GM04504 (cell line): ENCODE measurements around the gene ZNF836.
"Not testable (repeated sequence)": the region's sequence is repeated elsewhere in the genome, so short reads cannot be mapped to it uniquely, and the experiment has no call there.

Experiments
- DNase-seq: peaks from one replicate; pipeline ENCODE4 v3.0.0-alpha.2; 2012; ENCODE audit warnings: low read depth

ZNF836 gene

DNA sequence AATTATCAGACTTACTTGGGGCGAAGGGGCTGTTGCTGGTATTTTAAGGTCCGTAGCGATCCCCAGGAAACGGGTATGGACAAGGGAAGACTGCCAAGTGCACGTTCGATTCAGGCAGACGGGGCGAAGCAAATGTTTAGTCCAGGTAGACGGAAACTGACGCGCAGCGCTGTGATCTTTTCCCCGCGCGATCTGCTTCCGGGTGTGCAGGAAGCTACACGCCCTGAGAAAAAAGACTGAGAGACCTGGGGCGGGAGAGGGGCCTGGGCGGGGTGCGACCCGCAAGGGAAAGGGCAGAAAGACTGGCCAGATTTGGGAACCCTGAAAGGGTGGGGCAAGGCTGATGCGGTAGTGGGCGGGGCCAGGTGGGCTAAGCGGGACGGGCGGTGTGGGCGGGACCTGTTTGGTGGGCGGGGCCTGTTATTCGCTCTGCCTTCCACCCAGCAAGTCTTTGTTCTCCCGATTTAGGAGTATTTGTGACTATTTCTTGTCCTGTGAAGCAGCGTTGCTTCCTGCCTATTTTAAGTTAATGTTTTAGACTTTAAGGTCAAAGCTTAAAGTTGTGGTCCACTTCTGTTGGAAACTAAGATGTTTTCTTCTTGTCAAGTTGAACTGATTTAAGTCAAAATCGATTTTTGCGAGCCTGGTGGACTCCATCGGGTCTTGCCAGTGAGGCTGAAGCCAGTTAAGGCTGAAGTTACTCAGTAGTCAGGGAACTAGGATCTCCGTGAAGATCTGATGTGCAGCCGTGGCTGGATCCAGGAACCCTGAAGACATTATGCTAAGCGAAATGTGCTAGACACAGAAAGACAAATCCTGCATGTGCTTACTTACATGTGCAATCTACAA lies at the start of gene ZNF836:
Gene ZNF836, minus strand, starts transcription at position 301 of the 849 bp plus-strand sequence. CDS start 3,549 bp downstream, outside the sequence.
- no peak for DNase-seq

DNA sequence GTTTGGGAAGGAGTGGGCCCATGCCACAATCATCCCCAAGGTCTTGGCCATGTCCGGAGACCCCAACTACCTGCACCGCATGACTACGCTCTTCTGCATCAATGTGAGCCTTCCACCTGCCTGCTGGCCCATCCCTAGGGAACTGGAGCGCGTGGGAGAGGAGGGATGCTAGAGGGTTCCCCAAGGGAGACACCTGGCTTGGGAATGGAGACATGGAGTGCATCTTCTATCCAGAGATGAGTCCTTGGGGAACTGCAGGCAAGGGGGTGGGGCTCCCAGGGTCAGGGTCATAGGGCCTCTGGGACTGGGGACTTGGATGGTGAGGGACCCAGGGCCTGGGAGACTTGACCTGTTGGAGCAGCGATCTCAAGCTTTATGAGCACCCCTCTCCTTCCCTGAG lies 49.6 kb upstream of the ZNF836 start:
- no peak for DNase-seq

DNA sequence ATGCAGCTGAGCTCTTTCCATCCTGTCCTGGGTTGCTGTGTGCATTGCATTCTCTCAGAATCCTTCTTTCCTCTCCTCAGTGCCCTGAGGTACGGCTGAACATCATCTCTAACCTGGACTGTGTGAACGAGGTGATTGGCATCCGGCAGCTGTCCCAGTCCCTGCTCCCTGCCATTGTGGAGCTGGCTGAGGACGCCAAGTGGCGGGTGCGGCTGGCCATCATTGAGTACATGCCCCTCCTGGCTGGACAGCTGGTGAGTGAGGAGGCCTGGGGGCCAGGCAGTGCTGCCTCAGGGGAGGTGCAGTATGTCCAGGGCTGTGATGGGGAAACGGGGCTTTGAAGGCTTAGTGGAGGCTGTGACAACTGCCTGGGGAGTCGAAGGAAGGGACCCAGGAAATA lies 48.2 kb upstream of the ZNF836 start:
- DNase-seq = no peak

DNA sequence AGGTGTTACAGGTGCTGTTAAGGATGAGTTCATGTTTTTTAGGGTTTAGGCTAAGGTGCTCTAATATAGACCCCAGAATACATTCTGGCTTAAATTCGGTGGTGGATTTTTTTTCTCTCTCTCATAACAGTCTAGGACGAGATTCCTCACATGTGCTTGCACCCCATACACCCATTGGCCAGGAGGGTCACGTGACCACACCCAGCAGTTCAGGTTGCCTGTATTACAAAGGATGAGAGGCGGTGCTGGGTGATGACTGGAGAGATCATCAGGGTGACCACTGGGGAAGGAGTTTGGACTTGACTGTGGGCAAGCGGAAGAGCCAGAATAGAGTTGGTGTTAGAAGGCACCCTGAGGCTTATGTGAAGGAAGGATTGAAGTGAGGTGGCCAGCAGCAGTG lies 46.2 kb upstream of the ZNF836 start:
- DNase-seq = no peak

DNA sequence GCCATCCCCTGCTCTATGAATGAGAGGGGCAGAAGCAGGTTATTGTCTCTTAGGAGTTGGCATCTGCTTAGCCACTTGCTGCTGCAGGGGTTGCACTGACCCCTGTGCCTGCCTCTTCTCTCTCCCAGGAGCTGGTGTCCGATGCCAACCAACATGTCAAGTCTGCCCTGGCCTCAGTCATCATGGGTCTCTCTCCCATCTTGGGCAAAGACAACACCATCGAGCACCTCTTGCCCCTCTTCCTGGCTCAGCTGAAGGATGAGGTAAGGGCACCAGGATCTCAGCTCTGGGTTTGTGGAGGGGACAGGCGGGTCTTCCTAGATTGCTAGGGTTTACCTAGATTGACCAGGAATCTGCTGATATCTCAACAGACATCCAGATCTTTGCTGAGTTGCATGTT lies 45.0 kb upstream of the ZNF836 start:
- no peak for DNase-seq

DNA sequence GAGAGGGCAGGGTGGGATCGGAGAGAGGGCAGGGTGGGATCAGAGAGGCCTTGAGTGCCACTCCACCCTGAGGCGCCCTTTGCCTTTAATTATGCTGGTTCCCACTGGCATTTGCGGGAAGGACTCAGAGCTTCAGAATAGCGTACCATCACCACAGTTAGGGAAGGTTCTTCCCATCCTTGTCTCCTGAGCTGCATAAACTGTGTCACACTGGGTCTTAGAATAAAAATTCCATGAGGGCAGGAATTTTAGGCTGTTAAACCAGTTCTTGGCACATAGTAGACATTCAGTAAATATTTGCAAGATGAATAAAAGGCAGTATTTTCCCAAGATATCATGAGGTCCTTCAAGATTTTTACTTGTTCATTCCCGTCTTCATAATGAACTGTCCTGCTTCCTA lies 42.8 kb upstream of the ZNF836 start:
- DNase-seq = no peak

DNA sequence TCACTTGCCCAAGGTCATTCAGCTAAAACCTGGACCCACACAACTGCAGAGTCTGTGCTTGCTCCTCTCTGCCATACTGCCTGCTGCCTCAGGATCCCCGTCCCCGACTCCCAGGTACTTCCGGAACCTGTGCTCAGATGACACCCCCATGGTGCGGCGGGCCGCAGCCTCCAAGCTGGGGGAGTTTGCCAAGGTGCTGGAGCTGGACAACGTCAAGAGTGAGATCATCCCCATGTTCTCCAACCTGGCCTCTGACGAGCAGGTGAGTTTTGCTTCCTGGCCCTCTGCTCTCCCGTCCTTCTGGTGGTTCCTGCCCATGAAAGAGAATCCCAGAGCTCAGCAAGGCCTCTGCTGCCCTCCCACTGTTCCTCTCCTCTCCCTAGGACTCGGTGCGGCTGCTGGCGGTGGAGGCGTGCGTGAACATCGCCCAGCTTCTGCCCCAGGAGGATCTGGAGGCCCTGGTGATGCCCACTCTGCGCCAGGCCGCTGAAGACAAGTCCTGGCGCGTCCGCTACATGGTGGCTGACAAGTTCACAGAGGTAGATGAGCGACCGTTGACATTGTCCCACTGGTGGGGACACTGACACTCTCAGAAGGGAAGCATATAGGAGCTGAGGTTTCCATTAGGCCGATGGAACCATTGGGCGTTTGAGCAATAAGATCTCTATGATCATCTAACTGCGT lies 41.3 kb upstream of the ZNF836 start:
- no peak for DNase-seq

DNA sequence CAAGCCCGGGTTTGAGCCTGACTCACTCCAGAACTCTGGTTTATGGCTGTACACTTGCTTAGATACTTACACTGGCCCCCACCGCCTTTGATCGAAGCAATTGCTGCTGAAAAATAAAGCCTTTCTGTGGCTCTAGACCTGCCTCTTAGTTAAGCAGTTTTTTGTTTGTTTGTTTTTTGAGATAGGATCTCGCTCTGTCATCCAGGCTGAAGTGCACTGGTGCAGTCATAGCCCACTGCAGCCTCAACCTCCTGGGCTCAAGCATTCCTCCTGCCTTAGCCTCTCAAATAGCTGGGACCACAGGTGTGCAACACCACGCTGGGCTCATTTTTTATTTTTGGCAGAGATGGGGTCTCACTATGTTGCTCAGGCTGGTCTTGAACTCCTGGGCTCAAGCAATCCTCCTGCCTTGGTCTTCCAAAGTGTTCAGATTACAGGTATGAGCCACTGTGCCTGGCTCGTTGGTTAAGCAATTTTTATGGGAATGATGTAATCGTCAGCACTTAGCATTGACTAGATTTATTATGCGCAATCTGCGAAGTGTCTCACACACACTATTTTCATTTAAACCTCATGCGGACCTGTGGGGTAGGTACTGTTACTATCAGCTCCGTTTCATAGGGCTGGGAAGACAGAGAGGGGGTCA lies 40.6 kb upstream of the ZNF836 start:
- DNase-seq = no peak

DNA sequence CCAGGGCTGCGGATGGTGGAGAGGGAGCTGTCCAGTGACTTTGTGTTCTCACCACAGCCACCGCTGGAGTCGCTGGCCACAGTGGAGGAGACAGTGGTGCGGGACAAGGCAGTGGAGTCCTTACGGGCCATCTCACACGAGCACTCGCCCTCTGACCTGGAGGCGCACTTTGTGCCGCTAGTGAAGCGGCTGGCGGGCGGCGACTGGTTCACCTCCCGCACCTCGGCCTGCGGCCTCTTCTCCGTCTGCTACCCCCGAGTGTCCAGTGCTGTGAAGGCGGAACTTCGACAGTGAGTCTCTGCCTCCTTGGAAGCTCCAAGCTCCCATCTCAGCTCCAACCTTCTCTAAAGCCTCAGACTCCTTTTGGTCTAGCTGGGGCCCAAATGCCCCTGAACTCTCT lies 39.8 kb upstream of the ZNF836 start:
- no peak for DNase-seq

DNA sequence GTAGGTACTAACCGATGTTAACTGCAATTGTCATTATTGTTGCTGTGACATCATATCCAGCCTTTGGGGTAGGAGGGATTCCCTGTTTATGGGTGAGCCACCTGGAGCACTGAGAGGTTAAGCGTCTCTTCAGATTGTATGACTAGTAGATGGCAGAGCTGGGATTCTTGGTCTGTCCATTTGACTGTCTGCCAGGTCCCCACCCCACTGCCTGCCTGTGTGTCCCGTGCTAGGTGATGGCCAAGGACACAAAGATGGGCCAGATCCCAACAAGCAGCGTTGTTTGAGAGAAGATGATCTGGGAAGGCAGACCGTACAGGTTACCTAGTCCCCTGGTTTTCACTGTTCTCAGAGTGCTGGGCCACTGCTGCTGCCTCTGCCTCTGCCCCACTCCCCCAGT lies 35.1 kb upstream of the ZNF836 start:
- no peak for DNase-seq

DNA sequence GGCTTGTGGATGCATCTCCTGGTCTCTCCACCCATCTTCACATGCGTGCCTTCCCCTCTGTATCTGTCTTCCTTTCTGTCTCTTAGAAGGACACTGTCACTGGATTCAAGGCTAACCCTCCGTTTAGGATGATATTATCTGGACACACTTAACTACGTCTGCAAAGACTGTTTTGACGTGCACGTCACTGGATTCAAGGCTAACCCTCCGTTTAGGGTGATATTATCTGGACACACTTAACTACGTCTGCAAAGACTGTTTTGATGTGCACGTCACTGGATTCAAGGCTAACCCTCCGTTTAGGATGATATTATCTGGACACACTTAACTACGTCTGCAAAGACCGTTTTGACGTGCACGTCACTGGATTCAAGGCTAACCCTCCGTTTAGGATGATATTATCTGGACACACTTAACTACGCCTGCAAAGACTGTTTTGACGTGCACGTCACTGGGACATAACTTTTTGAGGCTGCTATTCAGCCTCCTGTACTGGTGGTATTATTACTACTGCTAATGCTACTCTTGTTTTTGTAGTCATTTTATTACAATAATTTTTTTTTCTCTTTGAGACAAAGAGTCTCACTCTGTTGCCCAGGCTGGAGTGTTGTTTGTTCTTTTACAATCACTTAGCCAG lies 29.5 kb upstream of the ZNF836 start:
- not testable (repeated sequence) for DNase-seq

DNA sequence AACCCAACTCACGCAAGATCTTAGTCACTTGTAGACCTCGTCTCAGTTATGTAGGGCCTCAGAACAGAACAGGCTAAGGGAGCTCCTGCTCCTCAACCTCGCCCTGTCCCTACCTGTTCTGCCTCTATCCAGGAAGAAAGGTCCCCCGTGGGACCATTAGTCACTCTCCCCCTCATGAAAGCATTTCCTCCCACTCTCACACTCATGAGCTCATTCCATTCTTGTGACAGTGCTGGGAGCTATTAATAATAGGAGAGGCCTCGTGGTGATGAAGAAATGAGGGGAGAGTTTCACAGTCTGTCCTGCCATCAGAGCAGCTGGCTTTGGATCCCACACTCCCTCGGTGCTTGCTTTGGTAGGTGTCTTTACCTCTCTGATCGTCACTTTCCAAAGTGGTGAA lies 28.6 kb upstream of the ZNF836 start:
- peak; percentile 59 for DNase-seq

DNA sequence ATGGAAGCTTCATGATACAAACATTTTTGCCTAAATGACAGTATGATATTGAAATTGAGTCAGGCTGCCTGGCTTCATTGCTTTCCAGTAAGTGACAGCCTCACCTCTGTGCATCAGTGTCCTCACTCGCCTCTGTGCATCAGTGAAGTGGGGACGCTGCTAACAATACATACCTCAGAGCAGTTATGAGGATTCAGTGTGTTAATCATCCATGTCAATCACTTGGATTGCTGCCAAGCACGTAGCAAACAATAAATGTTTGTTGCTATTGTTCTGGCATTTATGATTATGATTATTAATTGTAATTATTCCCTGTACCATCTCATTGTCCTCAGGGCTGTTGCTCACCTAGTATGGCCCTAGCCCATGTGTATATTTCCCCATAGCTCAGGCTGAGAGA lies 27.3 kb upstream of the ZNF836 start:
- no peak for DNase-seq

DNA sequence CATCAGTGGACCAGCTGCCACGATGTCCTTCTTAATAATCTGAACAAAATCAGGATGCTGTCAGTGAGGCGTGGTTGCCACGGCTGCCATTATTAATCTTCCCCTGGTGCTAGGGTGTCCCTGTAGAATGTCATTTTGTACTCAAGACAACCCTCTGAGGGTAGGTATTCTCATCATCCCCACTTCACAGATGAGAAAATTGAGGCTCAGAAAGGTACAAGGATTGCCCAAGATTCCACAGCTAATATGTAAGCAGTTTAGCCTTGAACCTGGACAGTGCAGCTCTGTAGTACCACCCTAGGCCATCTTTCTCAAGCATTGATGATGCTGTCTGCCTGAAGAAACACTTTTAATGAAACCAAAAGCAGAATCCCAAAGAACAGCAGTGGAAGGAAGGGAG lies 26.5 kb upstream of the ZNF836 start:
- DNase-seq = no peak

DNA sequence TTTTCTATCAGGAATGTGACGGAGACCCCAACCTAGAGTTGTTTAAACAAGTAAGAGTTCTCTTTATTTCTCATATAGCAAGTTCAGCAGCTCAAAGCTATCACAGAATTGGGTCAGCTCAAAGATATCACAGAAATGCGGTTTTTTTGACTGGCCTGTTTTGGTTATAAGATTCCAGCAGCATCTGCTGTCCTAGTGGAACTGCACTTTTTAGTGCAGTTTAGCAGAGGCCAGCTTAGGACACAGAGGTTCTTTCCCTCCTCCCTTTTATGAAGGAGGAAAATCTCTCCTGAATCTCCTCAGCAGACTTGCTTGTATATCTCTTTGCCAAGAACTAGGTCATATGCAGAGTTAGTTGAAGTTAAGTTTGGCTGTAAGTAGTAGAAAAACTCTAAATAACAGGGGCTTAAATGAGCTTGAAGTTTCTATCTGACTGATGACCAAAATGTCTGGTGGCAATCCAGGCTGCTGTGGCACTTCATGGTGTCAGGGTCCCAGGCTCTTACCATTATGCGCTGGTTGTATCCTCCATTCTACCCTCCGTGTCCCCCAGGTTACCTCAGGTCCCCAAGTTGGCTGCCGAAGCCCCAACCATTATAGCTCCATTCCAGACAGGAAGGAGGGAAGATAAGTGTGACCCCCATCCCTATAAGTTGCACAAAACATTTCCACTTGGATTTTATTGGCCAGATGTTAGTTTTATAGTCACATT lies 25.0 kb upstream of the ZNF836 start:
- no peak for DNase-seq

DNA sequence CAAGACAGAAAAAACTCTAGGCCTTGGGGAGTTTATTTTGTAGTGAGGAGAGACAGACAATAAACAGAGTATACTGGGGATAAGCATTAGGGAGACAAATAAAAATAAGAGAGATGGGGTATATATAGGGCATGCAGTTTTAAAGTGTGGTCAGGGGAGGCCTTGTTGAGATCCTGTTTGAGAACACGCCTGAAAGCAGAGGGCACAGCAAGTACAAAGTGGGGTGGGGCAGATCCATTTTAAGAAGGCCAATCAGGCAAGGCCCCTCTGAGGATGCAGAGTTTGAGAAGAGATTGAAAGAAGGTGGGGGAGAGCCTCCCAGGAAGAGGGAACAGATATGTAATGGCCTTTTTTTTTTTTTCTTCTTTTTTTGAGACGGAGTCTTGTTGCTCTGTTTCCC lies 20.5 kb upstream of the ZNF836 start:
- DNase-seq = no peak

DNA sequence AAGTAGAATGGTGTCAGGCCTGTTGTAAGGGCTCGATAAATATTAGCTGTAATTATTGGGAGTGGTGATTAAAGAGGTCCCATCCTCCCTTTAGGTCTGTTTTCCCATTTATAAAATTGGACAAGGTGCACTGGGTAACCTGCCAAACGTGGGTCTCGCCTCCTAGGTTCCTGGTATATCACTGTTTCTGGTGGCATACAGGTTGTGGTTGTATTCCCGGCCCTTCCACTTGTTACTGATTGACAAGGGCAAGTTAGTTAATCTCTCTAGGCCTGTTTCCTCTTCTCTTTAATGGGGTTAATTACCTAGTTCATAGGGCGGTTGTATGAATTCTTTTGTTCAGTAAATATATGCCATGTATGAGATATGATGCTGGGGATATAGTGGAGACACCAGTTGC lies 20.0 kb upstream of the ZNF836 start:
- DNase-seq = no peak

DNA sequence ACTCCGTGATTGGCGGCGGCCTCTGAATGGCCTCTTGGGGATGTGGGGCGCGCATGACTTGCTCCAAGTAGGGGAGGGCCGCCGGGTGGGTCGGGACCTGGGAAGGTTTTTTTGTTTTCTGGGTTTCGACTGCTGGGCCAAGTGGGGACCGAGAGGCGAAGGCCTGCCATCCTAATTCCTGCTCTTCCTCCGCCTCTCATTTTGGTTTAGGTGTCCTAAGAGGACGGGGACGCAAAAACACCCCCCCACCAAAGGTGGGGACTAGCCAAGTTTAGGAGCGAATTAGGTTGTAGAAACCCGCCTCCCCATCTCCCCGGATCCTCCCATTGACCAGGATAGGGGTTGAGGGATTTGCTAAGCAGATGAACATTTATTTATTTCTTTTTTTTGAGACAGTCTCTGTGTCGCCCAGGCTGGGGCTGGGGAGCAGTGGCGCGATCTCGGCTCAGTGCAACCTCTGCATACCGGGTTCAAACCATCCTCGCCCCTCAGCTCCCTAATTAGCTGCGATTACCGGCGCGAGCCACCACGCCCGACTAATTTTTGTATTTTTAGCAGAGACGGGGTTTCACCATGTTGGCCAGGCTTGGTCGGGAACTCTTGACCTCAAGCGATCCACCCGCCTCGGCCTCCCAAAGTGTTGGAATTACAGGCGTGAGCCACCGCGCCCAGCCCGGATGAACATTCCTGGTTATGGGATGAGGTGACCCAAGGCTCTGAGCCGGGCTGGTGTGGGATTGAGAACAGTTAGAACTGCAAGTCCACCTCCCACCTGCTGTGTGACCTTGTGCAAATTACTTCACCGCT lies 19.3 kb upstream of the ZNF836 start:
- DNase-seq = no peak

DNA sequence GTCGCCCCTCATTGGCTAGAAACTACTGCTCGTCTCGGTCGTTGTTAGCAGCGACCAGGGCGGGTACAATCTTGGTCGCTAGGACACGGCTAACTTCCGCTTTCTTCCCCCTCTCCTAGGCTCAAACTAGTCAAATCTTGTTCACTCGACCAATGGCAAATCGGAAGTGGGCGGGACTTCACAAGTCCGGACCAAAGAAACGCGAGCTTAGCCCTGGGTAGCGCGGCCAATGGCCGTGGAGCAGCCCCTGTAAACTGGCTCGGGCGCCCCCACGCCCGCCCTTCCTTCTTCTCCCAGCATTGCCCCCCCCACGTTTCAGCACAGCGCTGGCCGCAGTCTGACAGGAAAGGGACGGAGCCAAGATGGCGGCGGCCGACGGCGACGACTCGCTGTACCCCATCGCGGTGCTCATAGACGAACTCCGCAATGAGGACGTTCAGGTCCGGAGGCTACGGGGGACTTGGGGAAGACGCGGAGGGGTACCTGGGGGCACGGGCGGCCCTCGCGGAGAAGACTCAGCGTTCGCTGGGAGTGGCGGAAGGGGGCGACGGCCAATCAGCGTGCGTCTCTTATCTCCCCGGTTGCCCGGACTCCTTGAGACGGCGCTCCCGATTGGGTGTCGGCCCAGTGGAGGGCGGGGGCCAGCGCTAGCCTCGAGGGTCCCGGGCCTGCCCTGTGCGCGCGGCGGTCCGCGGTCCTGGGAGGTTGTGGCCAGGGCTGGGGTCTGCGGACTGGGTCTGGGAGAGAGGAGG lies 18.5 kb upstream of the ZNF836 start, which contains the start of gene PPP2R1A:
Gene PPP2R1A, plus strand, starts transcription at position 318 of the 752 bp plus-strand sequence. Its CDS starts 45 bp downstream, at position 363.
- peak; percentile 100 for DNase-seq
